ENCODE results near the gene AFF4. TPM values are rescaled to one million over a fixed set of nuclear protein-coding genes. Genes with fewer than 3 reads are reported as not detected.
"Not testable (repeated sequence)": the region's sequence is repeated elsewhere in the genome, so short reads cannot be mapped to it uniquely, and the experiment has no call there.

The AFF4 gene, protein sequence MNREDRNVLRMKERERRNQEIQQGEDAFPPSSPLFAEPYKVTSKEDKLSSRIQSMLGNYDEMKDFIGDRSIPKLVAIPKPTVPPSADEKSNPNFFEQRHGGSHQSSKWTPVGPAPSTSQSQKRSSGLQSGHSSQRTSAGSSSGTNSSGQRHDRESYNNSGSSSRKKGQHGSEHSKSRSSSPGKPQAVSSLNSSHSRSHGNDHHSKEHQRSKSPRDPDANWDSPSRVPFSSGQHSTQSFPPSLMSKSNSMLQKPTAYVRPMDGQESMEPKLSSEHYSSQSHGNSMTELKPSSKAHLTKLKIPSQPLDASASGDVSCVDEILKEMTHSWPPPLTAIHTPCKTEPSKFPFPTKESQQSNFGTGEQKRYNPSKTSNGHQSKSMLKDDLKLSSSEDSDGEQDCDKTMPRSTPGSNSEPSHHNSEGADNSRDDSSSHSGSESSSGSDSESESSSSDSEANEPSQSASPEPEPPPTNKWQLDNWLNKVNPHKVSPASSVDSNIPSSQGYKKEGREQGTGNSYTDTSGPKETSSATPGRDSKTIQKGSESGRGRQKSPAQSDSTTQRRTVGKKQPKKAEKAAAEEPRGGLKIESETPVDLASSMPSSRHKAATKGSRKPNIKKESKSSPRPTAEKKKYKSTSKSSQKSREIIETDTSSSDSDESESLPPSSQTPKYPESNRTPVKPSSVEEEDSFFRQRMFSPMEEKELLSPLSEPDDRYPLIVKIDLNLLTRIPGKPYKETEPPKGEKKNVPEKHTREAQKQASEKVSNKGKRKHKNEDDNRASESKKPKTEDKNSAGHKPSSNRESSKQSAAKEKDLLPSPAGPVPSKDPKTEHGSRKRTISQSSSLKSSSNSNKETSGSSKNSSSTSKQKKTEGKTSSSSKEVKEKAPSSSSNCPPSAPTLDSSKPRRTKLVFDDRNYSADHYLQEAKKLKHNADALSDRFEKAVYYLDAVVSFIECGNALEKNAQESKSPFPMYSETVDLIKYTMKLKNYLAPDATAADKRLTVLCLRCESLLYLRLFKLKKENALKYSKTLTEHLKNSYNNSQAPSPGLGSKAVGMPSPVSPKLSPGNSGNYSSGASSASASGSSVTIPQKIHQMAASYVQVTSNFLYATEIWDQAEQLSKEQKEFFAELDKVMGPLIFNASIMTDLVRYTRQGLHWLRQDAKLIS
- 74.1 TPM for polyA plus RNA-seq (ENCODE audit: insufficient read length)
- long read RNA-seq, donor 1, partial matches to known transcripts, result 27 of 30 reads
- long read RNA-seq, donor 1, other reads (novel, unspliced or antisense), result 0 of 30 reads
- long read RNA-seq, donor 2, full-length matches to known transcripts, result 4 of 20 reads
- long read RNA-seq, donor 2, partial matches to known transcripts, result 16 of 20 reads
- long read RNA-seq, donor 2, other reads (novel, unspliced or antisense), result 0 of 20 reads
- long read RNA-seq, donor 3, partial matches to known transcripts, result 0 of 4 reads
- long read RNA-seq, donor 3, other reads (novel, unspliced or antisense), result 0 of 4 reads
- long read RNA-seq, donor 4, result 0 reads
- long read RNA-seq, donor 5, full-length matches to known transcripts, result 2 of 2 reads
- long read RNA-seq, donor 5, partial matches to known transcripts, result 0 of 2 reads
- long read RNA-seq, donor 5, other reads (novel, unspliced or antisense), result 0 of 2 reads
- long read RNA-seq, donor 6, partial matches to known transcripts, result 9 of 9 reads
- long read RNA-seq, donor 6, other reads (novel, unspliced or antisense), result 0 of 9 reads
- long read RNA-seq, donor 7, full-length matches to known transcripts, result 3 of 20 reads
- long read RNA-seq, donor 7, partial matches to known transcripts, result 17 of 20 reads
- long read RNA-seq, donor 7, other reads (novel, unspliced or antisense), result 0 of 20 reads
- long read RNA-seq, donor 8, full-length matches to known transcripts, result 2 of 2 reads
- long read RNA-seq, donor 8, partial matches to known transcripts, result 0 of 2 reads
- long read RNA-seq, donor 8, other reads (novel, unspliced or antisense), result 0 of 2 reads

DNA sequence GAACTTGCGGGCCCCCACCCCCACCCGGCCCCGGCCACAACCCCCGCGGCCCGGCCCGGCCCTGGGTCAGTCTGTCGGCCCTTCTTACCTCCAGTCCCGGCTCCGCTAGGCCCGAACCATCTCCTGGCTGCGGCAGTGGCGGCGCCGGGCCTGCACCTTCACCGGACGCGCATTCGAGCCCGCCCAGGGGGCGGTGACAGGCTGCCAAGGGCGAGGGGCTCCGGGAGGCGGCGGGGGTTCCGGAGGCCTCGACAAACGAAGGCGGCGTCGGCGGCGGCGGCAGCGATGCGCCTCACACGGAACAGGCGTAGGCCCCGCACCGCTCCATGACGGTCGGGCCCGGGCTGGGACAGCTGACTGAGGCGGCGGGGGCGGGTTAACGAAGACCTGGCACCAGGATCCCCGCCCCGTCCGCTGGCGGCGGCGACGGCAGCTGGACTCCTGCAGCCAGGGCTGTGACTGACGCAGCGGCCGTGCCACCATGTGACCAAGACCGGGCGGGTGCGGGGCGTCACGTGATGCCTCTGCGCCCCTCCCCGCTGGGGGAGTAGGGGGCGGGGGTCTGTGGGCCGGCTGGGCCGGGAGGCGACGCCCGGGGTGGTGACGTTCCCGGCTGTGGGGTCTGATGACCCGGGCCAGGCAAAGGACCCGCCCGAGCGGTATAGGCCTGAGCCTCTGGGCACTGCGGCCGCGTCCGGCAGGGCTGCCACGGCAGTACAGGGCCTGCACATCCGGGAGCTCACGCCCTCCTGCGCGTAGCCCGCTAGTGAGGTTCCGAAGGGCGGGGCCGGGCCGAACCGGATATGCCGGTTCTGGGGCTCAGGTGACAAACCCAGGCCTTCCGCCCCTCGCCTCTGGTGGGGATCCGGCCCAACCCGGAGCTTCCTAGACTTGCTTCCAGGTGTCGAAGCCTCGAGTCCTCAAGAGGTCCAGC lies at the start of gene AFF4:
TSS of gene AFF4 (minus strand) at position 464 of the 934 bp plus-strand sequence. CDS start 26,445 bp downstream, outside the sequence.
- peak; percentile 94 for DNase-seq

DNA sequence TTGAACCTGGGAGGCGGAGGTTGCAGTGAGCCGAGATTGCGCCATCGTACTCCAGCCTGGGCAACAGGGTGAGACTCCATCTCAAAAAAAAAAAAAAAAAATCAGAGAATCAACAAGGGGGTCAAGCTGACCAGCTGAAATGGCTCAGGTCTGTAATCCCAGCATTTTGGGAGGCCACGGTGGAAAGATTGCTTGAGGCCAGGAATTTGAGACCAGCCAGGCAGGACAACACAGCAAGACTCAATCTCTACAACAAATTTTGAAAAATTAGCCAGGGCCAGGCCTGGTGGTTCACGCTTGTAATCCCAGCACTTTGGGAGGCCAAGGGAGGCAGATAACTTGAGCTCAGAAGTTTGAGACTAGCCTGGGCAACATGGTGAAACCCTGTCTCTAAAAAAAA lies 45.0 kb upstream of the AFF4 start:
- DNase-seq, result not testable (repeated sequence)

DNA sequence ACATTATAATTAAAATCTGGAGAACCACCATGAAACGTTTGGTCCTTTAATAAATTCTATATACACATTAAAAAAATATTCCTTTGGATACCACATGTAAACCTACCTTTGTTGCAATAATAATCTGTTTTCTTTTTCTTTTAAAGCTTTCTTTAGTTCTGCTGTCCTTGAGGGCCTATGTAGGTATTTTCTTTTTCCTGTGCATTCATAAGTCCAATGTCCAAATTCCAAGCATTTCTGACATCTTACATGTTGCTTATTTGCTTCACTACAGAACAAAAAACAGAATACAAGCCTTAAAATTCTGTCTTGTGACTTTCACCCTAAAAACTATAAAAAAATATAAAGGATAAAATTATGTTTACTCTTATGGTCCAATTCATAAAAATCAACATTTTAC lies 43.2 kb upstream of the AFF4 start:
- no peak for DNase-seq

DNA sequence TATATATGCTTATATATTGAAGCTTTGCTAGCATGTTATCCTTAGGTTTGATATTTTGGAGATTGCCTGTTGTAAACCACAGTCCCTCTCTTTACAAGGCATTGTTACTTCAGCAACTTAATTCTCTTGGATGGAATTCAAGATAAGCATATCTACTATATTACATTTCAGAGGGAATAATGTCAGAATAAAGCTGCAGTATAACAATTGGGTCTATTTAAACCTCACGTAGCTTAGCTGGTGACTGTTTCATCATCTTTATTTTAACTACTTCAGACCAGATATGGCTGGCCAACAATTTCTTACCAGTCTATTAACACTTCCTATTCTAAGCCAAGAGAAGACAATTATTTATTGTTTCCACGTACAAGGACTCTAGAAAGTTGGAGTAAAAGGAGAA lies 35.8 kb upstream of the AFF4 start:
- no peak for DNase-seq

DNA sequence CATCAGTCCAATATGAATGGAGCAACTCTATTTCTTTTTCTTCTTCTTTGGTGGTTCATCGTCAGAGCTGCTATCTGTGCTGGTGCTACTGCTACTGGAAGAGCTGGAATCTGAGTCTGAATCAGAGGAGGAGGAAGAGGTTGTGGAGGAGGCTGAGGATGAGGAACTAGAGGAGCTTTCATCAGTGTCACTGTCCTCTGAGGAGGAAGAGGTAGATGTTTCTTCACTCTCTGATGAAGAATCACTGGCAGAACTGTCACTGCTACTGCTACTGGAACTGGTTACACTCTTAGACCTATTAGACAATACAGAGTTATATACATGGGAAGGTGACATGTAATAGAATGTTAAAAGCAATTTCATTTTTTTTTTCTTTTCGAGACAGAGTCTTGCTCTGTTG lies 35.1 kb upstream of the AFF4 start:
- DNase-seq, result no peak

DNA sequence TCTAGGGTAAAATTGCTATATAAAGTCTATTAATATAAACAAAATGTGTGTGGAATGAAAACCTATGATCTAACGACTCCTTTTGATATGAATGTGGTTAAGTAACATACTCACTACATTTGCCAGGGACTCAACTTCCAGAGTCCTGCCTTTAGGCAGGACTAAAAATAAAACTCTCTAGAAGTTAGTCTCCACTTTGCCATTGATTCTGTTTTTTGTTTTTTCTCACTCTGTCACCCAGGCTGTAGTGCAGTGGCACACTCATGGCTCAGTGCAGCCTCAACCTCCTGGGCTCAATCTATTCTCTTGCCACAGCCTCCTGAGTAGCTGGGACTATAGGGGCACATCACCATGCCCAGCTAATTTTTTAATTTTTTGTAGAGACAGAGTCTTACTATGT lies 32.9 kb upstream of the AFF4 start:
- DNase-seq, result no peak

DNA sequence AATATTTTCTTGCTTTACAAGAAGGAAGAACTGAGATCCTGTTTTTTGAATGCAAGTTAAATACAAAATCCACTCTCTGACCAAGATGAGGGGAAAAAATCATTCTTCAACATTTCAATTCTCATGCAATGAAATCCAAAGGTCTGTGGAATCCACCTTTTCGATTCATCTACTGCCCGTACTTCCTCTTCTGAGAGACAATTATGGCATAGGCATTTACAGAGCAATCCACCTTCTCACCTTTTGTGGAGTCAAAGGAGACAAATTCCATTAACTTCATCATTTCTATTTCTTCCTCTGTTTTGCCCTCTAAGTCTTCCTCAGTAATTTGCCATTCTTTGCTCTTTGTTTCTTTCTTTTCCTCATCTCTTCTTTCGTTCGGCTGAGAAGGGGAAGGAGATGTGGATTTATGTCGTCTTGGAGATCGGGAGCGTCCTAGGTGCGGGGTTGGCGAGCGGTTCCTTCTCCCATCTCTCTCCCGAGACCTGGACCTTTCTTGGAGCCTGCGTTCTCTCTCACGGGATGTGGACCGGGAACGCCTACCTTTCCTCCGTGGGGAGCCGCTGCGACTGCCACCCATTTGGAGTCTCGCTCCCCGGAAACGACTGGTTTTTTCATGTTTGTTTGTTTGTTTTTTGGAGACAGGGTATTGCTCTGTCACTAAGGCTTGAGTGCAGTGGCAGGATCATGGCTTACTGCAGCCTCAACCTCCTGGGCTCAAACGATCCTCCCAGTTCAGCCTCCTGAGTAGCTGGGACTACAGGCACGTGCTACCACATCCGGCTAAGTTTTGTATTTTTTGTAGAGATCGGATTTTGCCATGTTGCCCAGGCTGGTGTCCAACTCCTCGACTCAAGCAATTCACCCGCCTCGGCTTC lies 24.3 kb upstream of the AFF4 start:
- no peak for DNase-seq

DNA sequence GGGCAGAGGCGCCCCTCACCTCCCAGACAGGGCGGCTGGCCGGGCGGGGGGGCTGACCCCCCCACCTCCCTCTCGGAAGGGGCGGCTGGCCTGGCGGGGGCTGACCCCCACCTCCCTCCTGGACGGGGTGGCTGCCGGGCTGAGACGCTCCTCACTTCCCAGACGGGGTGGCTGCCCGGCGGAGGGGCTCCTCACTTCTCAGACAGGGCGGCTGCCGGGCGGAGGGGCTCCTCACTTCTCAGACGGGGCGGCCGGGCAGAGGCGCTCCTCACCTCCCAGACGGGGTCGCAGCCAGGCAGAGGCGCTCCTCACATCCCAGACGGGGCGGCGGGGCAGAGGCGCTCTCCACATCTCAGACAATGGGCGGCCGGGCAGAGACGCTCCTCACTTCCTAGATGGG lies 19.5 kb upstream of the AFF4 start:
- not testable (repeated sequence) for DNase-seq

DNA sequence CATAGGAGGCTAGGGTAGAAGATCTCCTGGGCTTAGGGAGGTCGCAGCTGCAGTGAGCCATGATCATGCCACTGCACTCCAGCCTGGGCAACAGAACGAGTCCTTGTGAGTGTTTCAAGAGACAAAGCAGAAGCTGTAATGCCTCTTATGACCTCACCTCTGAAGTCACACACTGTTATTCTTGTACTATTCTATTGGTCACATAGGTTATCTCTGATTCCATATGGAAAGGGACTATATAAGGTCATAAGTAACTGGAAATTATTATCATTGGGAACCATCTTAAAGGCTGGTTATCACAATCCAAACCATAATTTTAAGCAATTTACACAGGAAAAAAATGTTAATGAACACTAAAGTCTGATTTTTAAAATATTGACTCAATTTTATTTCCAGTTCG lies 17.9 kb upstream of the AFF4 start:
- DNase-seq, result no peak

DNA sequence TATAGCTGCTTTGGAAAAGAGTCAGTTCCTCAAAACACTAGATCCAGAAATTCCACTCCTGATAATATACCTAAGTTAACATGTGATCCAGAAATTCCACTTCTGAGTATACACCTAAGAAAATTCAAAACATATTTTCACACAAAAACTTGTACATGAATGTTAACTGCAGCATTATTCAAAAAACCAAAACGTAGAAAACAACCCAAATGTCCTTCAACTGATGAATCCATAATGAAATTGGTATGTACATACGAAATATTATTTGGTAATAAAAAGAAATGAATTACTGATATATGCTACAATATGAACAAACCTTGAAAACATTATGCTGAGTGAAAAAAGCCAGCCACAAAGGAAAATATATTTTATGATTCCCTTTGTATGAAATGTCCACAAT lies 16.5 kb upstream of the AFF4 start:
- no peak for DNase-seq

DNA sequence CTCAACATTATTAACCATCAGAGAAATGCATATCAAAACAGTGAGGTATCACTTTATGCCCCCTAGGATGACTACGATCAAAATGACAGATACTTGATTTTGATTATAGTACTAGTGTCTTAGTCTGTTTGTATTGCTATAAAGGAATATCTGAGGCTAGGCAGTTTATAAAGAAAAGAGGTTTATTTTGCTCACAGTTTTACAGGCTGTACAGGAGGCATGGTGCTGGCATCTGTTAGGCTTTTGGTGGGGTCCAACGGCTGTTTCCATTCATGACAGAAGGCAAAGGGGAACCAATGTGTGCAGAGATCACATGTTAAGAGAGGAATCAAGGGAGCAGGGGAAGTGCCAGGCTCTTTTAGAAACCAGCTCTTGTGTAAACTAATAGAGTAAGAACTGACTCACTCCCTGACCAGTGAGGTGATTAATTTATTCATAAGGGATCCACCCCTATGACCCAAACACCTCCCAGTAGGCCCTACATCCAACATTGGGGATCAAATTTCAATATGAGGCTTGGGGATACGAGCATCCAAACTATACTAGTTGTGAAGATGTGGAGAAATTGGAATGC lies 16.0 kb upstream of the AFF4 start:
- no peak for DNase-seq

DNA sequence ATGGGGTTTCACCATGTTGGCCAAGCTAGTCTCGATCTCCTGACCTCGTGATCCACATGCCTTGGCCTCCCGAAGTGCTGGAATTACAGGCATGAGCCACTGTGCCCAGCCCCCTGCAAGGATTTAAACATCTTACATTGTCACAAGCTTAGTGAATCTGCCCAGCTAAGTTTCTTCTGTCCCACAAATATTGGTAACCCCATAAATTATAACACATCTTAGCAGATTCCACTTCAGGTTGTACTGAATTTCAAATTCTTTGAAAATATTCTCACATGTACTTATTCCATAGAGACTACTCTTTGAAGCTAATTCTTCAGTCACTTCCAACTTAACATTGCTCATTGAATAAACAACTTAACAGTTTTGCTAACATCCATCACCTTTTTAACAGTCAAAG lies 13.4 kb upstream of the AFF4 start:
- no peak for DNase-seq

DNA sequence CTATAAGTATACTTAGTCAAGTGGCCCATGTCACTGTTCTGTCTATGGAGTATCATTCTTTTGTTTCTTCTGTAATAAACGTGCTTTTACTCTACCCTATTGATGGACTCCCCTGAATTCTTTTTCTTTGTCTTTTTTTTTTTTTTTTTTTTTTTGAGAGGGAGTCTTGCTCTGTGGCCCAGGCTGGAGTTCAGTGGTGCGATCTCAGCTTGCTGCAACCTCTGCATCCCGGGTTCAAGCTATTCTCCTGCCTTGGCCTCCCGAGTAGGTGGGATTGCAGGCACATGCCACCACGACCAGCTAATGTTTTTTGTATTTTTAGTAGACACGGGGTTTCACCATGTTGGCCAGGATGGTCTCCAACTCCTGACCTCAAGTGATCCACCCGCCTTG lies 9.0 kb upstream of the AFF4 start:
- not testable (repeated sequence) for DNase-seq

DNA sequence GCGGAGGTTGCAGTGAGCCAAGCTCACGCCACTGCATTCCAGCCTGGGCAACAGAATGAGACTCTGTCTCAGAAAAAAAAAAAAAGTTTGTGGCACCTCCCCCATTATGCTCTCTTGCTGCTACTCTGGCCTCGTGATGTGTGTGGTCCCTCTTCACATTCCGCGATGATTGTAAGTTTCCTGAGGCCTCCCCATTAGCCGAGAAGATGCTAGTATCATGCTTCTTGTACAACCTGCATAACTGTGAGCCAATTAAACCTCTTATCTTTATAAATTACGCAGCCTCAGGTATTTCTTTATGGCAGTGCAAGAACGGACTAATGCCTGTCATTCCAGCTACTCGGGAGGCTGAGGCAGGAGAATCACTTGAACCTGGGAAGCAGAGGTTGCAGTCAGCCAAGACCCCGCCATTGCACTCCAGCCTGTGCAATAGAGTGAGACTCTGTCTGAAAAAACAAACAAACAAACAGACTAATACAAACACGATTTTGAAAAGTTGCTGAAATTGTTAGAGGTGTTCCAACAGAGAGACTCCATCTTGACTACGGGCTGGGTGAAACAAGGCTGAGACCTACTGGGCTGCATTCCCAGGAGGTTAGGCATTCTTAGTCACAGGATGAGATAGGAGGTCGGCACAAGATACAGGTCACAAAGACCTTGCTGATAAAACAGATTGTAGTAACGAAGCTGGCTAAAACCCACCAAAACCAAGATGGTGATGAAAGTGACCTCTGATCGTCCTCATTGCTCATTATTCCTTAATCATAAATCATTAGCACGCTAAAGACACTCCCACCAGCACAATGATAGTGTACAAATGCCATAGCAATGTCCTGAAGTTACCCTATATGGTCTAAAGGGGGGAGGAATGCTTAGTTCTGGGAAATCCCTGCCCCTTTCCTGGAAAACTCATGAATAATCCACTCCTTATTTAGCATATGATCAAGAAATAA lies 8.3 kb upstream of the AFF4 start:
- DNase-seq, result no peak

DNA sequence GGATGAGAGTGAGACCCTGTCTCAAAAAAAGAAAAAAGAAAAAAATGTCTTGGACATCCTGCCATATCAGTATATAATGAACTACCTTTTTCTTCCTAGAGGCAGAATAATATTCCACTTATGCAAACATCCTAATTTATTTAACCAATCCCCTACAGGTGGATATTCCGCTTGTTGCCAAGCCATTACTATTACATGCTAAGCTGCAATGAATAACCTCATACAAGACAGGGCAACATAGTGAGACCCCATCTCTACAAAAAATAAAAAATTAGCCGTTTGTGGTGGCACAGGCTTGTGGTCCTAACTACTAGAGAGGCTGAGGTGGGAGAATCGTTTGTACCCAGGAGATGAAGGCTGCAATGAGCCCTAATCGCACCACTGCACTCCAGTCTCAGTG lies 1.7 kb upstream of the AFF4 start:
- no peak for DNase-seq

DNA sequence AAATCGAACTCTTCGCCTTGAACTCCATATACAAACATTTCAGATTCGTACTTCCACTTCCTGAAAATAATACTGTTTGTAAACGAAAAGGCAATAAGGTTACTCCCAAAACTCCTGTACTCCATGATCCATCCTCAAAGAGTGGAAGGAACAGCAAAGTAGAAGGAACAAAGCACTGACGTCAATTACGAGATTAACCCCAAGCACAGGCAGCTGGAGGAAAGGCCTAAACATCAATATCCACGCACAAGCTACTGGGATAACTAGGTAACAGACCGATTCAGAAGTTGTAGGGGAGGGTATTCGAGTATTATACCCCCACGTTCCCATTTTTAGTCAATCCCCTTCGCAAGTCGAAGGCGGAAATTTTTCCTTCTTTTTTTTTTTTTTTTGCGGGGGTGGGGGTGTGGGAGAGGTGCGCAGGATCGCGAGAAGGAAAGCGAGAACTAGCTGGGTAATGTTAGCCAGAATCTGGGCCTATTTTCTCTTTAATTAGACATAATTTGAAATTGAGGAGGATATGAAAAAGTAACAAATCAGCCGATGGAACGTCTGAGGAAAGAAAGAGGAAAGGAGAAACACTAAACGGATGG lies 909 bp downstream of the AFF4 start:
- peak; percentile 80 for DNase-seq

DNA sequence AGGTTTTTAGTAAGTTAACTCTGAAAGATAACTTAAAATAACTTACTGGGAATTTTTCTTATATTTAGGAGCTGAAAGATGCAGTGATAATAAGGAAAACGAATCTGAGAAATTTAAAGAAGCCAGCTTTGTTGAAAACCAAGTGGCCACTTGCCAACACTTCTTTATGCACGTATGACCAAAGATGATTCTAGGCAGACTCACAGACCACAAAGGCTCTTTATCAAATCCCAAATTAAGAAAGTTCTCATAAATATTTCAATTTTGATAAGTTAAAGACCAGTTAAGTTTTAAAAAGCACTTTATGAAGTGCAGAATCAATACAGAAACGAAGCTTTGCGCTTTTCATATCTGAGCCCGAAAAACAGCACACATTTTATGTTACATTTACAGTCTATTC lies 1.5 kb downstream of the AFF4 start:
- peak; percentile 44 for DNase-seq
